DLD1 (cell line): ENCODE measurements around the gene HSPA12A.

Experiments used
- in situ Hi-C: cut with HindIII; loops from 2 replicates; pipeline ENCODE4 v1.10.0; 2017; ENCODE audit warnings: low sequenced_read_pairs

Gene HSPA12A

DNA sequence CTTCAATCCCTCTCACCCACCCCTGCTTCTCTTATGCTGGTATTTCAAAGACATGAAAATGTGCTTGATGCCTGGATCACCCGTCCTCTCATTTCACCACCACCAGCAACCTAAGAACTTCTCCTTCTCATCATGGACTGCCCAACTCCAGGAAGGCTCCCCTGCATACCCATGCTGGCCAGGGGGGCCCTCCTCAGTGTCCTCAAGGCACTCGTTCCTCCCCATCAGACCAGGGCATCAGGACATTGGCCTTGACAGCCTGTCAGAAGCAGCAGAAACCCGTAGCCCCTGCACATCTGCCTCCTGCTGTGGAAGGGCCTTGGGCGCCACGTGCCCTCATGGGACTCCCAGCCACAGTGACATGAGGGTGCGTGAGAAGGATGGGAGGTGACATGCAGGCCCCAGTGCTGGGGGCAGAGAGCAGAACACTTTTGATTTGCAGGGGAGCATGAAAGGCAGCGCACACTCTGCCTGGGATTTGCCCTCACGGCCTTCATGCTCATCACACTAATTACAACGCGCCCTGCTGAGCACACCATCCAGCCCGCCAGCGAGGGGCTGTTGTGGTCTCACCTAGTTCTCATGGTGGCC is 1.9 kb upstream of the HSPA12A start:
- in situ Hi-C loops, result no loop called here

DNA sequence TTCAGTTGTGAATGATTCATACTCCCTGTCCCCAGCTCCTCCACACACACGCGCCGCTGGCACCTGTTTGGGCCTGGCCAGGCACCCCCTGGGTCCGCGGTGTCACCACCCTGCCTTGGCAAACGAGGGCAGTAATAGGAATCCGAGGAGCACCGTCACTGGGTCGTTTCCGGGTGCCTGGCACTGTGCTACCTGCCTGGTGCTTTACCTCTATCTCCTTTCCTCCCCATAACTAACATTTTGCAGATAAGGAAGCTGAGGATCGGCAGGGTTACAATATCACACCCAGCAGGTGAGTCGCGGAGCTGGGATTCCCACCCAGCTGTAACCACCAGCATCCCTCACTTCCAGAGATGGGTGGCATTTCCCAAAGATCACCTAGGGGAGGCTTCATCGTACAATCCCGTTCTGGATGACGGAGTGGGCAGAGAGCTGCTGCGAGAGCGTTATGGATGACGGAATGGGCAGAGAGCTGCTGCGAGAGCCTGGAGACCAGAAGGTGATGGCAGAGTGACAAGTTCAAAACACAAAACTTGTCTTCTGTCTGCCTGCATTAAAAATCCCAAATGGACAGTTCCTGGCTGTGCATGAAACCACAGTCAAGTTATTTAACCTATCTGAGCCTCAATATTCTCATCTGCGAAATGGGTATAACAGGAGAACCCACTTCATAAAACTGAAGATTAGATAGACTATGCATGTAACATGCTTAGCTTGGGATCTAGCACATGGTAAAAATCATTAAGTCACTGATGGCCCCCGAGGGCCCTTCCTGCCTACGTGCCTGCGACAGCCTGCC is 1.1 kb upstream of the HSPA12A start:
- in situ Hi-C loops, result no loop called here

DNA sequence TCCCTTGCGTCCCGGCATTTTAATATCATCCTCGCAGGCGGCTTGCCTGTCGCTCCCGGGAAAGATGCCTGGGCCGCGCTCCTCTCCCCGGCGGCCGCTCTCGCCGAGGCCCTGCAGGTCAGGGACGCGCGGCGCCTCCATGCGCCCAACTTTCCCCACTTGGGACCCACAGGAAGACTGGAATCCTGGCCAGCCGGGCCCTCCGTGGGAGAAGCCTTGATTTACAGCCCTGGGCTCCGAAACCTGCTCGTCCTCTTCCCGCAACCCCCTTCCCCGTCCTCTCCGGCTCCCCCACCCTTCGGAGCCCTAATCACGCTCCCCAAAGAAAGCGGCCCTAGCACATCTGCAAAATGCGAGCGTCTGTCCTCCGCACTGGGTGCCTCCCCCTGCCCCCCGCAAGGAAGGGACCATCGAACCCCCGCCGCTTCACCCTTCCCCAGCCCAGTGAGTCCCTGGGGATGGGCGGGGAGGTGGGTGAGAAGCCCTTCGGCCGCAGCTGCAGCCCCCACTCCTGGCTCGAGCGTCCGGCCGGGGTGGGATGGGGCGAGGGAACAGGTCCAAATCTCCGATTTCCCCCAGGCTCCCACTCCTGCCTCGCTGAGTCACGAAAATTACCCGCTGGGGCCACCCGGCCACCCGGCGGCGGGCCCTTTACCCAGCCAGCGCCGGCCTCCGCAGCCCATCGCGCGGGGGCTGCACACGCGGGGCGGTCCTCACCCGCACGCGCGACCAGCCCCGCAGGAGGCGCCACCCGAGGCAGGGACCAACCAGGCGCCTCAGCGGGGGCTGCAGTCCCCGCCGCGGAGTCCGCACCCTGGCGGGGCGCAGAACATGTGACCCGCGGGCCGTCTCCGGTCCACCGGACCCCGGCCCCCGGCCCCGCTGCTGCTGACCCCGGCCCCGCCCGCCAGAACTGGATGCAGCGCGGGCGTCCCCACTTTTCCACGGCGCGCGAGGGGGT is 695 bp downstream of the HSPA12A start:
- in situ Hi-C loops, result no loop called here

DNA sequence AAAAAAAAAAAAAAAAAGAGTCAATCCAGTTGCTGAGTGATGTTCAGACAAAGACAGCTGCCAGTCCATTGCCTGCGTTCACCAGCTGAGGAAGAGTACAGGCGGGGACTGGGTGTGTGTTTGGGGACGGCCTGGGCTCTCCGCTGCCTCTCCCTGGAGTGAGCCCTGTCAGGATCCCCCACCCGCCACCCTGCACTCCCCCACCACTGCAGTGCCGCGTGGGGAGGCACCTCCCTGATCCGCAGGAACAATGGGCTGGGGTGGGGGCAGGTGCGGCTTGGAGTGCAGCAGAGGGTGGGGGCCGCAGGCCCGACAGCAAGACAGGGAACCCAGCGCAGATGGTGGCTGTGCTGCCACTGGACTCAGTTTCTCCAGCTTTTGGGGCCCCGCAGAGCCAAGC is 1.4 kb downstream of the HSPA12A start:
- in situ Hi-C loops, result no loop called here

DNA sequence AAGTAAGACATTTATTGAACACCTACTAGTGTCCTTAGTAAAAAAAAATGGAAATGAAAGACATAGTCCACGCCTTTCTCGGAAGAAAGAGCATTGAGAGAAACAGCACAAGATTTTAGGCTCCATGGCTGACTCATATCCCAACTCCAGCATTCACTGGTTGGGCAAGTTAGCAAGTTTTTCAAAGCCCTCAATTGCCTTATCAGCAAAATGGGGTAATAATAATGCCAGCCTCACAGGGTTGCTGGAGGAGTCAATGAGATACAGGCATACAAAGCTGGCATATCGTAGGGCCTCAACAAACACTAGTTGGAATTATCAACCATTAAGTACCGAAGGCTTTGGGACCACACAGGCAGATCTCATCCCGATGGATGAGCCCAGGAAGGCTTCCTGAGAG is 4.0 kb downstream of the HSPA12A start:
- in situ Hi-C loops, result no loop called here

DNA sequence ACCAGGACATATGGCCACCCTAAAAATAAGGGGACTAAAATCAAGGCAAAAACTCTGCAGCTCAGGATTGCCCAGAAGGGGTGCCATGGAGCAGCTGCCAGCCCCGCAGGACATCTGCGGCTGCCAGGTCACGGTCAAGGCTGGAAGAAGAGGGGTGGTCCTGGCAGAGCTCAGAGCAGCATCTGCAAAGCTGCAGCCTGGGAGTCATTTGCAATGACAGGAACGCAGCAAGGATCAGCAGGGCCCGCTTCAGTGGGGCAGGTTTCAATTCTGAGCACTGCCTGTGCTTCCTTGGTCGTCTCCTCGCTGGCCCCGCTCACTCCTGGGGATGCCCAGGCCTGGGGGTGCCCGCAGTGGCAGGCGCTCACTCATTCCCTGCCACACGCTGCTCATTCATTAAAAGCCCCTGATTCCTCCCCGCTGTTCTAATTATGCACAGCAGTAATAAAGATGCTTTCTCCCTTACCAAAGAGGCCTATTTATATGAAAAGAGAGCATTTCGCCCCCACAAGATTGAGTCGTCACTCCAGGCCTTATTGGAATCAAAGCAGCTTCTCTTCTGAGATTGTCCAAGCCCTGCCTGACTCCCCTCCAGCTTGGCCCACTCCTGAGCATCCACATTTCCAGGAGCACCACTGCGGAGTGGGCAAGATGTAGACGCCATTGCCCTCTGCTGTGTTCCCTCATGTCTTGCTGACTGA is 4.6 kb downstream of the HSPA12A start:
- in situ Hi-C loops, result no loop called here

DNA sequence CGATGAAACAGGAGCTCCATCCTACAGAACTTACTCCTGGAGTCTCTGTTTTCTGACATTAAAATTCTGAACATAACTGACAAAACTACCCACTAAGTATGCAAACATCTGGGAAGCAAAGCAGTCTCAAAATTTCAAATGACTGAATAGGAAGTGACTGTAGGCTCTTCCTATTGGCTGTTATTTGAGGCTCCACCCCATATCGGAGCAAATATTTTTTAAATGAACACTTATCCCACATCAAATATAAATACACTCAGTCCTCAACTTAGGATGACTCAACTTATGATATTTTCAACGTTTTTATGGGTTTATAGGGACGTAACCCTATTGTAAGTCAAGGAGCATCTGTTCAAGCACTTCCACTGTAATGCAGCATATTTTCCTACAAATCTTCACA is 8.8 kb downstream of the HSPA12A start:
- in situ Hi-C loops, result no loop called here

DNA sequence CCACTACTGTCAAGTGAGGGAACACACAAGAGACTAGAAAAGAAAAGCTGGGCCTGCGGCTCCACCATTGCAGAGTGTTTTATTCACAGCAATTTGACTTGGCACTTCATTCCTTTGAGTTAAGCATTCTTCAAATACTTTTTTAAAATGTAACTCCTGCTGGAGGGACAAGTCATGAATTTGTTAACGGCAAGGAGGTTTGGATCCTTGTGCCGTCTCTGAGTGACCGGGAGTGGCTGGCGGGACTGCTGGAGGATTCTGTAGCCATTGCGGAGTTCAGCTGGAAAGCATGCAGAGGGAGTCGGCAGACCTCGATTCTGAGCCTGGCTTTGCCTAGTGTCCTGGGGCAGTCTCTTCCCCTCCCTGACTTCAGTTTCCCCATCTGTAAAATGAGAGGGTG is 9.8 kb downstream of the HSPA12A start:
- in situ Hi-C loops, result no loop called here

DNA sequence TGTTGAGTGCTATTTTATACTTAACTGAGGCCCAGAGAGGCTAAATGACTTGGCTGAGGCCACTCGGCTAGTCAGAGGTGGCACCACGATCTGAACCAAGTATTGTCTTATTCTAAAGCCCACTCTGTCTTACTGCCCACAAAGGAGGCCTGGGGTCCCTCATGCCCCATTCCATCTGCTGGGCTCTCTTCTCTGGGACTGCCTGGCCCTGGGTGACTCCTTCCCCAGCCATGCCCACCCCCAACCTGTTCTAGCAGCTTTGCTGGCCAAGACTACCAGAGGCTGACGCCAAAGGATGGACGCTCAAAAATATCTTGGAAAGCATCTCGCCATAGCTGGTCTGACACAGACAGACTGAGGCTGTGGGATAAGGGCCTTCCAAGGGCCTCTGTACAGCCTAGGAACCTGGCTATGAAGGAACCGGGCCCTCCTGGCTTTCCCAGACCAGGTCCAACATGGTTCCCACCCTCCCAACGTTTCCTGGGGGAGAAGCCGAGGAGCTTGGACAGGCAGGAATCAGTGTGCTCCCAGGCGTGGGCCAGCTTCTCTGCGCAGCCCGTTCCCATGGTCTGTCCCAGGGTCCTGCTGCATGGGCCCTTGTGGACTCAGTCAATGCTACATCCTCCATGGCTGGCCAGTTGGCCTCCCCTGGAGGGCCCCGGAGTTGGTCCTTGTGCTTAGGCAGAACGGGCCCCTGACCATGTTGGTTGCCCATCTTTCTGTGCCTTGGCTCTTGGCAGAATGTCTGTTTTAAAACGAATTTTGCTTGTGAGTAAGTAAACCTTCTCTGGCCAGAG is 11.7 kb downstream of the HSPA12A start:
- in situ Hi-C loops, result no loop called here

DNA sequence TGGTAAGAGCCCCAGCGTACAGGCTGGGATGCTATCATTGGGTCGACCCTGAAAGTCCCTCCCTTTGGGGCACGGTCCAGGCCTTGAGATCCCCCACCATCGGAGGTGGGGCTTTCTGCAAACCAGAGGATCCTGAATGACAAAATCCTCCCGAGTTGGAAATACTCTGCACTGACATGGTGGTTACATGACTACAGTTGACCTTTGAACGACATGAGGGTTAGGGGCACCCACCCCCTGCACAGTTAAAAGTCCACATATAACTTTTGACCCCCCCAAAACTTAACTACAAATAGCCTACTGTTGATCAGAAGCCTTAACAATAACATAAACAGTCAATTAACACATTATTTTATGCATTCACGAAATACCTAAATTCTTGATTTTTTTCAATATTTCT is 13.1 kb downstream of the HSPA12A start:
- in situ Hi-C loops, result no loop called here

DNA sequence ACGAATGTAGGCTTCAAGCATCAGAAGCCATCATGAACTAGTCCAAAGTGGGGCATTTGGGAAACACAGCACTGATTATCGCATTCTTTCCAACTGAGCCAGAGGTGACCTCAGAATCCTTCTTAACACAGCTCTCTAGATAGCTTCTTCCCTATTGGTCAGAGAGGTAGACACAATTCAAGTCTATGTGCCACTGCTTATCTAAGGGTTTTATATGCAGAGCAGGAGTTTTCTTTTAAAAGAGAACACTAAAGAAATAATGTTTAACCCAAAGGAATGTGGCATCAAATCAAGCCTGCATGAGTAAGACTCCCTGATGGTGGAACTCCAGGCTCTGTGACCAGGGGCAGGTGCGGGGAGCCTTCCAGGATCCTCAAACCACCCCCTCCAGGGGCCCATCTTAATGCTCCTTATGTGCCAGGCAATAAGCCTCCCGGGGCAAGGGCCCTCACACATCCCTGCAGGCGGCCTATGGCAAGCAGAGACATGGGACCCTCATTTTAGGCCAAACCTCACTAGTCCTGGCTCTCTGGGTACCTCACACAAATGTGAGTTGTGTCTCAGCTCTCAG is 13.8 kb downstream of the HSPA12A start:
- in situ Hi-C loops, result no loop called here

DNA sequence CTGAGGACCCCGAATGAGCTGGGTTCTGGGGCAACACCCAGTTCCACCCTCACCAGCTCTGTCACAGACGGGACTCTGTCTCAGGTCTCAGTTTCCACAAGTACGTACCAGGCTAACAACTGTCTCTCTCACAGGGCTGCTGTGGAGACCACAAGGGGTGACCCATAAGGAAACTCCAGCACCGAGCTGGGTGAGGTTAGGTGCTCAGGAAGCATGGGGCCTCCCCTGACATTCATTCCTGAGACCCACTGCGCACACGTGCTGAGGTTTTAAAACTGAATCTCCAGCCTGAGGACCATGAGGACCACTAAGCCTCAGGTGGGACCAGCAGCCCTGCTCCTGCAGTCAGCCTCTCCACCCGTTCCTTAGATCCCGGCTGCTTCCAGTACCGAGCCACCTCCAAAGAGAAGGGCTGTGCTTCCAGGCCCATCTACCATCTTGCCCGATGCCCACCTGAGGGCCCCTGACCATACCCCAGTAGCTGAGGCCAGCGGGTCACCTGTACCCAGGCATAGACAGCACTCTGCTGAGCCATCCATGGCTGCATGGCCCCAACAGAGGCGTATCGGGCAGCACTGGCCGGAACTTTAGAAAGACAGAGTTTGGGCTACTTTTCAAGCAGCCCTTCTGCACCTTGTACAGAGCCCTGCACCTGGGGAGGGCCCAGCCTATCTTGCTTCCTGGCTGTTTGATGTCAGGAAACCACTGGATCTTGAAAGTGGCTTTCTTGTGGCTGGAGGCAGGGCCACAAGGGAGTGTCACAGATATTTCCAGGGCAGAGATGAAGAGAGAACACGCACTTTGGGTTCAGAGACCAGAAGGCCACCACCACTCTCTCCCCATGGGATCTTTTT is 18.7 kb downstream of the HSPA12A start:
- in situ Hi-C loops, result no loop called here

DNA sequence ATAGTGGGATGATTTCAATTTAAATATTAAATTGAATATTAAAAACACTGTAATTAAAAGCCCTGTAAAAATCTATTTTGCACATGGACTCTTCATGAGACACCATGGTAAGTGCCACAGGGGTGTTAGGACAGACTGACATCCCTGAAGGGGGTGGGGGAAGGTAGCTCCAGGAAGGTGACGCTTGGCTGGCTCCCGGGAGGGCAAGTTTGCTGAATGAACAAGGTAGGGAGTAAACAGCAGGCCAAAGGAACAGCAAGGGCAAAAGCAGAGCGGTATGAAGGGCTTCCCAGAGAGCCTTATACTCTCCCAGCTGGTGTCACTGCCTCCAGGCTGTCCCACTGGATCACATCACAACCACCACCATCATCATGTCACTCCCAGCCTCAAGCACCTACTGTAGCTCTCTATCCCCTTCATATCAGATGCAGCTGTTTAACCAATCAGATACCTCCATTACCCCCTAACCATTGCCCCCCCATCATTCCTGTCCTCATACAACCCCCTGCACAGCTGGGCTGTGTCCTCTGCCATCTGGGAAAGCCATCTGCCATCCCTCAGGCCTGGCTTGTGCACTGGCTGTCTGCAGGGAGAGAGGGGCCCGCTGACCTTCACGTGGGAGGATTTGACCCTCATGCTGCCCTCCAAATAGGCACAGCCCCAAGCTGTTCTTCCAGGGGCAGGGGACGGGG is 19.5 kb downstream of the HSPA12A start:
- in situ Hi-C loops, result no loop called here

DNA sequence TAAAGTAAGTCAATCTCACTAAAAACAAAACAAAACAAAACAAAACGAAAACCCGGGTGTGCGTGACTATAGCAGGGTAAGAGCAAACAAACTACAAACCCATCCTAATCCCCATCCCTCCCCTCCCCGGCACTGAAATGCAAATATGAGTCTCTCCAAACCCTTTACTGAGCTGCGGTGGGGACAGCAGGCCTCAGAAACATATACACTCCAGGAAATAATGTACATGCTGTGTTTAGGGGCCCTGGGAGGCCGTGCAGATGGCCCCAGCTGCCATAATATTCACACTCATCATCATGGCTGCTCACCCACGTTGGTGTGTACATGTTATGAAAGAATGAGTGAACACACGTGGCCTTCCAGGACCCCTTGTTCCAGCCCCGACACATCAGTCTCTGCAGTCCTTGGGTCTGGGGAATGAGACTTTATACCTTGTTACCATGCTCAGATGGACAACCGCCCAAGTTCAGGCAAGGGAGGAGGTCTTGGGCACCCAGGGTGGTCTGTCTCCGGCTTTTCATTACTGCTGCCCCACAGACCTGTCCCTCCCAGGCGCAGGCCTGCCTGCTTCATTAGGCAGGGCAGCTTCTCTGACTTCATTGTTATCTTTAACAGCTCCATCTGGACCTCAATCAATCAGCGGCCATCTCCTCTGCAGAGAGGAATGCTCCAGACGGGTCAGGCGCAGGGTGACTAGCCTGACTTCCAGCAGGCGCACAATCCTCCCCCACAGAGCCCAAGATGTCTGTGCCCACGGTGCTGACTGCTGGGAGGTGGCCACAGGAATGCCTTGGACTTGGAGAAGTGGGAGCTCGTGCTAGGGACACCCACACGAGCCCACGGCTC is 20.6 kb downstream of the HSPA12A start:
- in situ Hi-C loops, result no loop called here

DNA sequence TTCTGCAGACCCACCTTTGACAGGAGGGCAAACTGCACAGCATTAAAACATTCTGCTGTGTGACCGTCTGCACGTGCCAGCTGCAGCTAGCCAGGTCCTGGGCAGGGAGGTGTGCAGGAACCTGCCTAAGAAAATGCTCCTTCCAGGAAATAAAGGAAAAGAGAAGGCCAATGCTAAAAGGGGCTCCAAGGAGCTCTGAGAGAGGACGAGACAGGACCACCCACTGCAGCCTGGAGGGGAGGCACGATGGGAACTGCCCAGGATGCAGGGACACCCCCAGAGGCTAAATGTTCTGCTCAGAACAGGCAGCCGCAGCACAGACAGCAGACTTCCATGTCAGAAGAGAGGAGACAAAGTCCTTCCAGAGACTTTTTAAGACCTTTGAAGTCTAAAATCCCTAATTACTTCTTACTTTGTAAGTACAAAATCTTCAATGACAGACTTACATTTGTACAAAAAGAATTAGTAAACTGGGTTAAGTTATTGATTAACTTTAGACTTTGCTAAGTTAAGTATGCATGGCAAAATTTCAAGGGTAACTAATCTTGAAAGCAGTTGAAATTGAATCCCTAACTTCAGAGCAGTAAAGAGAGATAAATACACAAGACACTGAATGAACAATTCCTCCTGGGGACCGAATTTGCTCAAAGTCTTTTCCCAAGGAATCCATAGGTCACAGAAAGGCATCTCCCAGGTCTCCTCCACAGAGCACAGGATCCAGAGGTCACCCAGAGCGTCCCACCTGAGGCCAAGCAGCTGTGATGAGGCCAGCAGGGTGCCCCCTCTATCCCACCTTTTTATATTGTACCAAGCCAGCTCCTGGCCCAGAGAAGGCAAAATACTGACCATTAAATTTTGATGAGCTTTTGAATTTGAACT is 21.5 kb downstream of the HSPA12A start:
- in situ Hi-C loops, result no loop called here

DNA sequence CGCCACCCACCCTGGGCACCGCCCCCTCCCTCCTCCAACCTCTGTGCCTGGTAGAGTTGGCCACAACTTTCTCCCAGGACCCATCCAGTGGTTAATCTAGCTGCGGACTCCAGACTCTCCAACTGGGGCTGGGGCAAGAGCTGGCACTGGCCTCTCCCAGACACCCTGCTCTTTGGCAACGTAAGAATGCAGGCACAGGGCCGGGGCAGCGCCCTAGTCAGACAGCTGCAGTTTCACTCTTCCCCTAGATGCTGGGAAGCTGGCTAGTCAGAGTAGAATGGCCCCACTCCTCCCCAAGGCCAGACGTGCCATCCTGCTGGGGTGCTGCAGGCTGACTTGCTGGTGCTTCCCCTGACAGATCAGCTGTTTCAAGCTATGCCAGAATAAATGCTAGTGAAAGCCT is 22.1 kb downstream of the HSPA12A start:
- in situ Hi-C loops, result no loop called here

DNA sequence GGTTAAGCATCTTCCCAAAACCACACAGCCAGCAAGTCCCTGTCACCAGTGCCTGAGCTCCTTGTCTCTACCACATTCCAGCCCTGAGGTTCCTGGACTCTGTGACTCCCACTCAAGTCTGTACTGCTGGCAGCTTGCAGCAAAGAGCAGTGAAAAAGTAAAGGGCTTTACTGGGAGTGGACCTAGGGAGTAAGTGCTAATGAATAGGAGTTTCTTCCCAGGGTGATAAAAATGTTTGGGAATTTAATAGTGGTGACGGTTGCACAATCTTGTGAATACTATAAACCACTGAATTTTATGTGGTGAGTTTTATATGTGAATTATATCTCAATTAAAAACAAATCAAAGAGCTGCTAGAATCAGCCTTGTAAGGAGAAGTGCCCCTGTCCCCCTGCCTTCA is 22.6 kb downstream of the HSPA12A start:
- in situ Hi-C loops, result no loop called here
